ENCODE measurements around the gene COA5. TPM values are rescaled to one million over a fixed set of nuclear protein-coding genes. Genes with fewer than 3 reads are reported as not detected.
A peak's percentile ranks its signal among the peaks of the same experiment; 100 is the strongest.

The COA5 gene
- polyA plus RNA-seq, 3 donors = 72.1 to 84.7 (median 81.2) TPM

DNA sequence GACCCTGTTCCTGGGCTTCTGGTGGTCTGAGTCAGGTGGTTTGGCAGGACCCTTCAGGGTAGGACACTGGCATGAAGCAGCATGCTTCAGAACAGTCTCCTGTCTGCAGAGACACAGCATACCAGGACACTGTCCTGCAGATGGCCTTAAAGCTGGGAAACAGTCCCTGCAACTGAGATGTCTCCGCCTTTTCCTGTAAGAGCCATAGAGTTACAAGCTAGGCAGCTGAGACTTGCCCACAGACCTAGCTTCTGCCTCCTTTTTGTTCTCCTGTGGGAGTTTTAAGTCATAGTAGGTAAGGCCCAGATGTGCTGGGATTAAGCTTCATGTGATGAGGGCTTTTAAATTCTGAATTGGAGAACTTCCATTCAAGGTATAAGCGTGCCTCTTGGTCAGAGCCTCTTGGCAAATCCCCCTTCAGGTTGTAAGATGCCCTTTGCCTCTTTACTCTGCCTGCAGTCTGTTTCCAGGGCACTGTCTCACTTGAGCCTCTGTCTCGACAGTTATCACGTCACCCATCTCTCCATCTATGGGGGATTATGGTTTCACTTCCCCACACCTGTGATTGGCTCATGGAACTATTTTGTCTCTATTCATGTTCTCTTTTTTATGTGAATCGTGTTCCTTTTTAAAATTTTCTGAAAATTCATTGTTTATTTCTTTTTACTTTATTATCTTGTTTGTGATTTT lies 51.8 kb downstream of the COA5 start:
- DNase-seq = no peak

DNA sequence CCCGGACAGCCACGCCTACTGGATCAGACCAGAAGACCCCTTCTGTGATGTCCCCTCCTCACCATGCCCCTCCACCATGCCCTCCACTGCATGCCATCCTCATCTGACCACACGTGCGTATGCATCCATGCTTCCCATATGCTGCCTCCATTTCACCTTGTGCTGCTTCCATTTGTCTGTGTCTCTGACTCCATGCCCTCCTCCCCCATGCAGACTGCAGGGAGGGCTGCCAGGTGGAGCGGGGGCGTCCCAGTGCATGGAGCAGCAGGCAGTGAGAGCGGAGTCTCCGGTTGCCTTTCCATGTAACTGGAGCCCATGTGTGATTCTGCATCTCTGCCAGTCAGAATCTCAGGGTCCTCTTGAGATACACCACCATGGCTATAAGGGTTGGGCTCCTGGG lies 52.6 kb downstream of the COA5 start:
- DNase-seq = peak; percentile 46

DNA sequence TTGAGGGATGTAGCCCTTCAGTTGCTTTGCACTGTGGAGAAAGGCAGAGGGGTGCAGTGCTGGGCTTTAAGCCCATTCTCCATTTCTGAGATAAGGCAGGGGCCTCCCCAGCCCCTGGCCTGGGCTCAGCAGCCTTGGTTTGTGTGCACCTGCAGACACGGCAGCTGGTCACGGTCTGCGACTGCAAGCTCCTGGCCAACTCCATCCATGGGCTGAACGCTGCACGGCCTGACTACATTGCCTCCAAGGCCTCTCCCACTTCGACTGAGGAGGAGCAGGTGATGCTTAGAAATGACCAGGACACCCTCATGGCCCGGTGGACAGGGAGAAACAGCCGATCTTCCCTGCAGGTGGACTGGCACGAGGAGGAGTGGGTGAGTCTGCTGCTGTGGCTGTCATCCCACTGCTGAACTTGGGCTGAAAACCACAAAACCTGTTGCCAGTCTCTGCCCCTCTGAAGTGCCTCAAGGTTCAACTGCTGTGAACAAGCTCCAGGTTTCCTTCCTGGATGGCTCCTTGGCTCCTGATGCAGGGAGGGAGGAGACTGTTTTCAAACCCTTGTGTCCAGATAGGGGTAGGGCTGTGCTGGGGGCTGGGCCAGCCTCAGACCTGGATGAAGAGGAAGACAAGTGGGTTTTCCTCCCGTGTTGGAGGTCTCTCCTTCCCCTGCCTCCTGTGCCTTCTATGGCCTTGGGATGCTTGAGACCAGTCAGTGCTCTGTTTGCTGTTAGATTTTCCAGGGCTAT lies 54.0 kb downstream of the COA5 start:
- DNase-seq = no peak

DNA sequence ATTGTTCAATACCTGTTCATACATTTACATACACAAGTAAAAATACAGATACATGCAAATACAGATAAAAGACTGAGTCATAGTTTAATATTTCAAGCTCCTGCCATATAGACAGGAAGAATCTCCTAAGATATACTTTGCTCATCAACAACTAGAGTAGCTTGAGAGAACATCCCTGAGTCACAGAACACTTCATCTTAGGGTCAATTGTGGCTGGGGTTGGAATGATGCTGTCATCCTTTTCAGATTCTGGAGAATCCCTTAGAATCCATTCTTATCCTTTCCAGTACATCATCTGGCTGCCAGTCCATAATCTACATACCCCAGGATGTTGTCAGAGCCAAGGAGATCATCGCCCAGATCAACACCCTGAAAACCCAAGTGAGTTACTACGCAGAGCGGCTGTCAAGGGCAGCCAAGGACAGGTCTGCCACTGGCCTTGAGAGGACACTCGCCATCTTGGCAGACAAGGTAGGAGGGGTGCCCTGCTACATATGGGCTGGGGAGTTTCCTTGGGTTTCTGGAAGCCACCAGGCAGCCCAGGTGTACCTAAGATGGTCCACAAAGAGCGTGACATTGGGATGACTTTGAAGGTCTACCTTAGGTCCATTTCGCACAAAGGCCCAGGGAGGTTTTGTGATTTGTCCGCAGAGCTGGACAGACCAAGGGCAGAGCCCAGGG lies 55.7 kb downstream of the COA5 start:
- no peak for DNase-seq

DNA sequence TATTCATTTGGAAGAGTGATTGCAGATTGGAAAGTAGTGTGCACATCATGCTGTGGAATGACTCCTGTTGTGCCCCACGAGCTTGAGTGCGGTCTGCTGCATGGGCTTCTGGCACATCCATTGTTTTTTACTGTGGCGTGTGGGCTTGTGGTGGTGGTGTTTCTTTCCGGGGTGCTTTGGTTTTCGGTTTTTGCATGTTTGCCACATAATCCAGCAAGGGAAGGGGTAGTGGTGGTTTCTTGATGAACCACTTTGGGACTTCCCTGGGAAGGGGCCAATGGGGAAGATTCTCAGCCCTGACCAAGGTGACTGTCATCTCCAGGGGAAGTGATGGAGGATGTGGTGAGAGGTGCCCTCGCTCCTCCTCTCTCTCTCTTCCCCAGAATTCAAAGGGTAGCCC lies 57.0 kb downstream of the COA5 start:
- DNase-seq = no peak

DNA sequence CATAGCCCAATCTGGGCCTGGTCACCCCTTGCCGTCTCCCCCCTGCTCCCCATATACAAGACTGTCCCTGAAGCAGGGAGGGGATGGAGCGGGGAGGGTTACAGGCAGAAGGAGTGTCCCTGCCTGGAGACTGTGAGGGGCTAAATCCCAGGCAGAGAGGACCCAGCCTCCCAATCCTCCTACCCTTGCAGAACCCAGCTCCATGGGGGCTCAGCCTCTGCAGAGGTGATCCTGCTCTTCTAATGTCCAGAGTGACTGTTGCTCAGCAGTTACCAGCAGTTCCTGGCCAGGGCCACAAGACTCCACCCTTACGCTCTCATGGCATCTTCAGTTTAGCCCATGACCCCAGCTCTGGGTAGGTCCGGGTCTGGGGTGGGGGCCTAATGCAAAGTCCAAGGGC lies 58.1 kb downstream of the COA5 start:
- DNase-seq = no peak

Other genes with a start within 250 kb of the COA5 start
- gene INPP4A, start 163.7 kb downstream of the COA5 start, polyA plus RNA-seq (ENCODE audit: insufficient read length in 3 of 3) = 10 to 100 TPM; 21.1 to 24.5 (median 22.9) TPM
- gene UNC50, start 77 bp upstream of the COA5 start, polyA plus RNA-seq (ENCODE audit: insufficient read length in 3 of 3) = 10 to 100 TPM; 64.4 to 73.4 (median 68.2) TPM
- gene MGAT4A, start 122.6 kb upstream of the COA5 start, polyA plus RNA-seq (ENCODE audit: insufficient read length in 3 of 3) = 10 to 100 TPM; 24.8 to 32.0 (median 28.8) TPM

All from renal pelvis (tissue), 4 donors.